A549 (cell line): ENCODE data around the gene RAD51B. TPM values are rescaled to one million over a fixed set of nuclear protein-coding genes. Genes with fewer than 3 reads are reported as not detected.

ENCODE experiments used
- ATAC-seq, 2 experiments: fragments of 200-7000 bp in 1 of 2; fragments of >200 bp in 1 of 2; cut with Nextera tagmentation in 1 of 2; cut with Tn5 transposase in 1 of 2; 3 replicates each; pipeline versions ENCODE4 v1.8.0 to v1.9.1; 2018 to 2020; ENCODE audit warnings: mild to moderate bottlenecking in 1 of 2, moderate library complexity in 1 of 2
- CTCF ChIA-PET: fragments of 300-600 bp; sonication (Branson Sonifier 250); formaldehyde crosslinking; extraction: SDS; loops from one replicate; lab custom pipeline; 2021; ENCODE audit warnings: antibody characterized with exemption, inconsistent platforms; lab: Yijun Ruan, JAX
- POLR2A ChIA-PET: fragments of 350-600 bp; formaldehyde crosslinking; extraction: SDS; loops from one replicate; lab custom pipeline; 2021; ENCODE audit warnings: antibody characterized with exemption, inconsistent platforms; lab: Yijun Ruan, JAX
- DNase-seq, 2 experiments: peaks; one replicate each; pipeline versions ENCODE4 v3.0.0 to v3.0.0-alpha.2; 2011 to 2016; ENCODE audit warnings: low read depth in 1 of 2, low spot score in 1 of 2
- FAIRE-seq: peaks from 2 replicates; lab custom pipeline; 2011; peaks lifted over from hg19 to GRCh38; lab: Jason Lieb, UNC
- H3K27ac ChIP-seq, 2 experiments: fragments of >200 bp; sonication (Bioruptor Twin); formaldehyde crosslinking; 3 replicates each; pipeline ENCODE4 v1.5.1; 2016 to 2017
- H3K4me1 ChIP-seq: fragments of >200 bp; sonication (Bioruptor Twin); formaldehyde crosslinking; 3 replicates; pipeline ENCODE4 v1.6.1; 2016
- H3K4me2 ChIP-seq: fragments of >200 bp; sonication (Bioruptor Twin); formaldehyde crosslinking; 3 replicates; pipeline ENCODE4 v1.6.1; 2016
- H3K4me3 ChIP-seq: fragments of >200 bp; sonication (Bioruptor Twin); formaldehyde crosslinking; 3 replicates; pipeline ENCODE4 v1.5.1; 2016
- H3K9me3 ChIP-seq: fragments of >200 bp; sonication (Bioruptor Twin); formaldehyde crosslinking; 3 replicates; pipeline ENCODE4 v1.6.1; 2016
- BCL3 ChIP-seq: fragments of >200 bp; sonication (Bioruptor Twin); formaldehyde crosslinking; IDR thresholded peaks from 3 replicates; pipeline ENCODE4 v1.6.1; 2016
- CBX8 ChIP-seq: fragments of 200-600 bp; sonication (generic); IDR thresholded peaks from 2 replicates; pipeline ENCODE4 v1.6.1; 2016
- EHF ChIP-seq: fragments of 250-450 bp; sonication (Bioruptor Pico); IDR thresholded peaks from 2 replicates; pipeline ENCODE4 v1.5.0; 2020; ENCODE audit warnings: mild to moderate bottlenecking
- FOSB ChIP-seq: fragments of 250-450 bp; sonication (Bioruptor Pico); IDR thresholded peaks from 2 replicates; pipeline ENCODE4 v1.5.0; 2020; ENCODE audit warnings: mild to moderate bottlenecking, moderate library complexity
- FOSL2 ChIP-seq, 2 experiments: fragments of 450-650 bp in 1 of 2; fragments of >200 bp in 1 of 2; sonication (Bioruptor Twin) in 1 of 2; formaldehyde crosslinking; IDR thresholded peaks; 2 replicates each; pipeline versions ENCODE4 v1.5.0 to v1.6.1; 2016 to 2020; ENCODE audit warnings: mild to moderate bottlenecking in 1 of 2, moderate library complexity in 1 of 2
- HMGXB4 ChIP-seq: fragments of 250-450 bp; sonication (Bioruptor Pico); IDR thresholded peaks from 2 replicates; pipeline ENCODE4 v1.5.0; 2021; ENCODE audit warnings: mild to moderate bottlenecking, moderate library complexity, borderline replicate concordance
- JUN ChIP-seq, 2 experiments: fragments of >200 bp; sonication (Bioruptor Twin); formaldehyde crosslinking; IDR thresholded peaks; 2 replicates in 1 of 2; 3 replicates in 1 of 2; pipeline ENCODE4 v1.6.1; 2016 to 2017
- KDM5A ChIP-seq: fragments of 200-600 bp; sonication (generic); IDR thresholded peaks from 2 replicates; pipeline ENCODE4 v1.6.1; 2016; ENCODE audit warnings: antibody characterized with exemption, mild to moderate bottlenecking
- MAX ChIP-seq: IDR thresholded peaks from 2 replicates; pipeline ENCODE4 v1.6.1; 2012
- NFE2L2 ChIP-seq: fragments of 150-350 bp; conservative IDR thresholded peaks from 2 replicates; pipeline ENCODE4 v1.6.1; 2014; ENCODE audit warnings: low read length
- NPAS2 ChIP-seq: fragments of 250-450 bp; sonication (Bioruptor Pico); IDR thresholded peaks from 2 replicates; pipeline ENCODE4 v1.8.0; 2022; ENCODE audit warnings: mild to moderate bottlenecking, moderate library complexity, borderline replicate concordance
- PBX3 ChIP-seq: IDR thresholded peaks from 2 replicates; pipeline ENCODE4 v1.6.1; 2012
- POLR2AphosphoS2 ChIP-seq: conservative IDR thresholded peaks from 2 replicates; pipeline ENCODE4 v1.6.1; 2012; ENCODE audit warnings: low read length, improper control_type of control experiment, inconsistent platforms
- RAD21 ChIP-seq, 2 experiments: fragments of >200 bp in 1 of 2; sonication (Bioruptor Twin) in 1 of 2; formaldehyde crosslinking in 1 of 2; IDR thresholded peaks in 1 of 2; conservative IDR thresholded peaks in 1 of 2; 2 replicates in 1 of 2; 3 replicates in 1 of 2; pipeline ENCODE4 v1.6.1; 2012 to 2018; ENCODE audit warnings: inconsistent platforms in 1 of 2
- RARB ChIP-seq: fragments of 250-450 bp; sonication (Bioruptor Pico); IDR thresholded peaks from 2 replicates; pipeline ENCODE4 v1.8.0; 2021; ENCODE audit warnings: mild to moderate bottlenecking, moderate library complexity
- REST ChIP-seq: fragments of 200-600 bp; sonication (generic); IDR thresholded peaks from 2 replicates; pipeline ENCODE4 v1.6.1; 2016; ENCODE audit warnings: antibody characterized with exemption, mild to moderate bottlenecking, moderate library complexity
- SREBF2 ChIP-seq: fragments of 450-650 bp; IDR thresholded peaks from 2 replicates; pipeline ENCODE4 v1.6.1; 2014; ENCODE audit warnings: mild to moderate bottlenecking, moderate library complexity
- TP53 ChIP-seq: fragments of 250-450 bp; sonication (Bioruptor Pico); IDR thresholded peaks from 2 replicates; pipeline ENCODE4 v1.5.0; 2021; ENCODE audit warnings: mild to moderate bottlenecking, moderate library complexity
- USF2 ChIP-seq: fragments of 450-650 bp; IDR thresholded peaks from 2 replicates; pipeline ENCODE4 v1.6.1; 2014; ENCODE audit warnings: antibody characterized with exemption
- ZFP36 ChIP-seq: fragments of 450-650 bp; IDR thresholded peaks from 2 replicates; pipeline ENCODE4 v1.6.1; 2014; ENCODE audit warnings: borderline replicate concordance; ENCODE audit not compliant: partially characterized antibody
- ZNF302 ChIP-seq: fragments of 250-450 bp; sonication (Bioruptor Pico); IDR thresholded peaks from 2 replicates; pipeline ENCODE4 v1.9.0; 2021; ENCODE audit warnings: inconsistent platforms, mild to moderate bottlenecking, moderate library complexity
- WGBS: methylation state at CpG from one replicate; pipeline ENCODE4 v1.1.6; 2017; ENCODE audit errors: missing lambda C conversion rate; 5-methylcytosine and 5-hydroxymethylcytosine counted together
- polyA plus RNA-seq, 4 experiments: library from polyadenylated mRNA; depleted of rRNA in 3 of 4; stranded (reverse); fragments of >200 nt; fragmentation: RNase III in 1 of 4; extraction: RNeasy Plus Mini Kit Qiagen cat#74134 plus additional on column Dnase treatment in 1 of 4; gene quantifications; 2 replicates in 3 of 4; 3 replicates in 1 of 4; pipeline ENCODE4 v1.2.3, GENCODE V29; 2011 to 2017

Gene RAD51B
- polyA plus RNA-seq, 2 of the 4 experiments (the other 2 are of a cell fraction): 7.2 to 10.8 TPM

GRCh38 chr14:68343534-68344118, 524.0 kb downstream of the RAD51B start:
- CTCF ChIA-PET: no interaction called here
- WGBS: 88% methylated on average over 2 of the region's 2 CpGs
- Histone ChIP-seq H3K27ac (peak overlapping the region in 1 of 2 experiments; percentile 53; a peak in 1 of 6 replicates), H3K4me2 (no peak overlapping the region), H3K9me3 (peaks cover 20% of the 10 kb centered on the region), H3K4me3 (no peak overlapping the region), H3K4me1 (no peaks in the 10 kb centered on the region)
- no peak for ATAC-seq
- POLR2A ChIA-PET: no interaction called here
- TF ChIP-seq FOSB (no peak), HMGXB4 (CRISPR knock-in tag) (no peak), SREBF2 (no peak)
- DNase-seq: no peak
- FAIRE-seq: no peak

- POLR2A ChIA-PET: no interaction called here
Observed at GRCh38 chr14:68345738-68346137, 526.2 kb downstream of the RAD51B start.

More at GRCh38 chr14:68345738-68346137, 526.2 kb downstream of the RAD51B start:
- ATAC-seq: no peak
- WGBS: 84% methylated on average over 4 of the region's 4 CpGs
- H3K4me2 ChIP-seq: no peak overlapping the region
- FAIRE-seq: no peak
- peaks cover 10% of the 10 kb centered on the region; the same call in 2 of the 3 replicates for H3K4me1 ChIP-seq
- no peak overlapping the region for H3K4me3 ChIP-seq
- DNase-seq: no peak
- TF ChIP-seq REST: no peak
- no peak for TF ChIP-seq ZNF302 (CRISPR knock-in tag)
- no peak for TF ChIP-seq KDM5A
- TF ChIP-seq NPAS2 (CRISPR knock-in tag): no peak
- no peak for TF ChIP-seq ZFP36
- TF ChIP-seq SREBF2: no peak
- no peak for TF ChIP-seq PBX3
- TF ChIP-seq POLR2AphosphoS2: no peak
- no peak for TF ChIP-seq USF2
- no peak for TF ChIP-seq FOSL2 (IDR thresholded peaks at IDR 0.05)
- TF ChIP-seq FOSL2 (CRISPR knock-in tag; IDR thresholded peaks at IDR 0.05): no peak
- no peak for TF ChIP-seq MAX
- TF ChIP-seq NFE2L2: no peak
- TF ChIP-seq RARB (CRISPR knock-in tag): no peak
- no peak for TF ChIP-seq EHF (CRISPR knock-in tag)
- TF ChIP-seq RAD21 (conservative IDR thresholded peaks at IDR 0.05 in 1 of 2, IDR thresholded peaks at IDR 0.05 in 1 of 2): no peak
- TF ChIP-seq TP53 (CRISPR knock-in tag): no peak
- no peak for TF ChIP-seq JUN (IDR thresholded peaks at IDR 0.05)
- no peak for TF ChIP-seq CBX8
- TF ChIP-seq BCL3: no peak
- no peak overlapping the region for H3K27ac ChIP-seq
- H3K9me3 ChIP-seq: peaks cover 24% of the 10 kb centered on the region
- CTCF ChIA-PET: interaction anchor here (1.1 kb wide), 1 partner anchor 53 kb away, joined by 3 read pairs; no protein-coding TSS in a partner anchor
